ENCODE measurements around the gene PRDM16. TPM values are rescaled to one million over a fixed set of nuclear protein-coding genes. Genes with fewer than 3 reads are reported as not detected.

The PRDM16 gene
- total RNA-seq, 1 donor from 2014 or later: 6.7 TPM

GRCh38 chr1:3359756-3360440 is 290.9 kb downstream of the PRDM16 start:
- DNase-seq: no peak

GRCh38 chr1:3360646-3361257 is 291.7 kb downstream of the PRDM16 start:
- DNase-seq: no peak

DNA sequence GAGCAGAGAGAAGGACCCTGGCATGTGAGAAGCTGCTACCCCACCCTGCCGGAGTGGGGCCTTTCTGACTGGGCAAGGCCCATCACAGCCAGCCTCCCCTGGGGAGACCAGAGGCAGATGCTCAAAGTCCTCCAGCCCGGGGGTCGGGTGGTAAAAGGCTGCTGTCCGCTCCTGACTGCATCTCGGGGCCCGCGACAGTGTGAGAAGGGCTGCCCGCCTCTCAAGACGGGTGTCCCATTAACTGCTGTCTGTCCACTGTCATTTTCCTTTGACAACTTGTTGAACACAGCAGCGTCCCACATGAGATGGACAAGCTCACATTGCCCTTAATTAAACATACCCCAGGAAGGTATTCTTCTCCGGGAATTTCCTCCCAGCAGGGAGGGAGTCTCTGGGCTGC is 294.0 kb downstream of the PRDM16 start:
- DNase-seq: no peak

DNA sequence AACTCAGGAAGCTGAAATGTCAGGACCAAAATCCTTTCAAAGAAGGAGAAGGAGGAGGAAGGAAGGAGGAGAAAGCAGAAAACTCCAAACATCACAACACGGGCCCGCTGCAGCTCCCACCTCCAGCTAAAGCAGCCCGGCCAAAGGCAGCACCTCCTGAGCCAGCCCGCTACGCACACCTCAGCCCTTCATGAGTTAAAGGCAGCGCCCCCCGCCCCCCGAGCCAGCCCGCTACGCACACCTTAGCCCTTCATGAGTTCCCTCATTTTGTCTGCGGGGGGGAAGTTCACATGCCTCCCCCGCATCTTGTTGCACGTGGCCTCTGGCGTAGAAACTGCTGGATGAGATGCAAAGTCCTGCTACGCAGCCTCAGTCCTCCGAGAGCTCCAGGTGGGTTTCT is 294.8 kb downstream of the PRDM16 start:
- DNase-seq: no peak

DNA sequence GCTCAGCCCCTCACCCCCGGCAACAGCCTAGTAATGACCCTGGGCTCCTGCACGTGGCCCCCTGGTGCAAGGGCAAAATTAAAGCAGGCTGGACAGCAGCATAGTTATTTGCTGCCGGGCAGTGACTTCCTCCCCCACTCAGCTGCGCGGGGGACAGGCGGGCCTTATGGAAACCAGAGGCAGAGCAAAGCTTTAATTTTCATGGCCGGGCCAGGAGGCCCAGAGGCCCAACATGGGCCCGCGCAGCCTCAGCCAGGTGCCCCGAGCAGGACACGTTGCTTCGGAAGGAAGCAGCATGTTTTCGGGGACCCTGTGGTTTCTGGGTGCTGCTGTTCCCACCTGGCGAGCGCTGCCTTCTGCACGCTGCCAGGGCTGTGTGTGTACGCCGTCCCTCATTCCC is 295.5 kb downstream of the PRDM16 start:
- DNase-seq: no peak

DNA sequence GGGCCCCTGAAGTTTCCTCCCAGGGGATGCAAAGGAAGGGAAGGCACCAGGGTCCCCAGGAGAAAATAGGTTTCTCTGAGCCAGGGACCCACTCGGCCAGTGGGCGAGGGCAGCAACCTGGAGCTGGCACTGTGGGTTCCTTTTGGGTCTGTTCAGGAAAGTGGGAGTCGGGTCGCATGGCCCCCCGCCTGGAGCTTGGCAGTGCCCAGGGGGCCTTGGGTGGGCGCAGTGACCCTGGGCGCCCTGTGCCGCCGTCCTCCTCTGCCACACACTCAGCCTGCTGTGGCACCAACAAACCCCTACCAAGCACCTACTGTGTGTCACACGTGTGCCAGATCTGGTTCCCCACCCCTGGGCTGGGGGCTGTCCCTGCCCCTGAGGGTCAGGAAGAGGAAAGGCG is 296.0 kb downstream of the PRDM16 start:
- DNase-seq: no peak

GRCh38 chr1:3365523-3366125 is 296.6 kb downstream of the PRDM16 start:
- no peak for DNase-seq

DNA sequence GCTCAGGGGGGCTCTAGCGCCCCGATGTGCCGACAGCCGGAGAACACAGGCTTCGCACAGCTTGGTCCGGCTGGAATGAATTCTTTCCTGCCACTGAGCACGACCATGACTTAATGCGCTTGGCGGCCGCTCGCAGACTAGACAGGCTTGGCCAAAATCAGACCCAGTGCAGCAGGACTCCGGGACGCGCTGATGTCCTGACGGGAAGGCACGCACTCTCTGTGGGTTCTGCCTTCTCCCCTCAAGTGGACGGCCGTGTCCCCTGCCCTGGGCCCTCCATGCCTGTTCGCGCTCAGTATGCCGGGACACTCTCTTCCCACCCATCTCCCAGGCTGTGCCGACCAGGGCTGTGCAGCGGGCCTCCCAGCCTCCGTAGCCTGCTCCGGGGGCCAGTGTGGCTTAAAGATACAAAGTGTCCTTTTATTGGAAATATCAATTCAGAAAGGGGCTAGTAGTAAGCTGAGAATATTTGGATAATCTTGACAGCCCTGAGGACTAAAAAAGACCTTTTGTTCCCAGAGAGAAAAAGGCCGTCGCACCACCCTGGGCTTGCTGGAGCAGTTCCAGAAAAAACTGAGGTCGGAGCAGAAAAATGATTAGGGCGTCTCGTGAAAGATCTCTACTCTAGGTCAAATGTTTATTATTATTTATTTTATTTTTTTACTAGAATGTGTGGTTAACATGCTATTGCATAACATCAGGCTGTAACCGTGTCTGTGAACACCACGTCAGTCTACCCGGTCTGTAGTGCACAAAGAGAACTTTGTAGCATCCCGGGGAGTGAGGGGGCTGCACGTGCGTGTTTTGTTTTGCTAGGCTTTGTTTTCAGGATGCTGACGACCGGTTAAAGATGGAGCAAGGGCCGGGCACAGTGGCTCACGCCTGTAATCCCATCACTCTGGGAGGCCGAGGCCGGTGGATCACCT is 297.4 kb downstream of the PRDM16 start:
- DNase-seq: no peak

- DNase-seq: no peak
Measured at GRCh38 chr1:3367376-3367775, 298.4 kb downstream of the PRDM16 start.

DNA sequence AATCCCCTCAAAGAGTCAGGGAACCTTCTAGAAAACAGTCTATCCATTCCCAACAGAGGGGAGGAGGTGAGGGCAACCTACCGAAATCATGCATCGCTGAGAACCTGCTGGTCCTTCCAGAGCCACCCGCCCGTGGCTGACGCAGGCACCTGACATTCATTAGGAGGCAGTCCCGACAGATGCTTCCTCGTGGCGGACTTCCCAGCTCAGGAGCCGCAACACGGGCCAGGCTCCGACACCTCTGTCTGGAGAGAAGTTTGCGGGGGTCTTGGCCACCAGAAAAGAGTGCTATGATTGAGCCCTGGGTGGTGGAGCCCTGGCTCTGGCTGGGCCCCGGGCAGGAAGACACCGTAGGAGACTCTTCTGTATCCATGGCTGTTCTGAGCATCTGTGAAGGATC is 299.1 kb downstream of the PRDM16 start:
- no peak for DNase-seq

DNA sequence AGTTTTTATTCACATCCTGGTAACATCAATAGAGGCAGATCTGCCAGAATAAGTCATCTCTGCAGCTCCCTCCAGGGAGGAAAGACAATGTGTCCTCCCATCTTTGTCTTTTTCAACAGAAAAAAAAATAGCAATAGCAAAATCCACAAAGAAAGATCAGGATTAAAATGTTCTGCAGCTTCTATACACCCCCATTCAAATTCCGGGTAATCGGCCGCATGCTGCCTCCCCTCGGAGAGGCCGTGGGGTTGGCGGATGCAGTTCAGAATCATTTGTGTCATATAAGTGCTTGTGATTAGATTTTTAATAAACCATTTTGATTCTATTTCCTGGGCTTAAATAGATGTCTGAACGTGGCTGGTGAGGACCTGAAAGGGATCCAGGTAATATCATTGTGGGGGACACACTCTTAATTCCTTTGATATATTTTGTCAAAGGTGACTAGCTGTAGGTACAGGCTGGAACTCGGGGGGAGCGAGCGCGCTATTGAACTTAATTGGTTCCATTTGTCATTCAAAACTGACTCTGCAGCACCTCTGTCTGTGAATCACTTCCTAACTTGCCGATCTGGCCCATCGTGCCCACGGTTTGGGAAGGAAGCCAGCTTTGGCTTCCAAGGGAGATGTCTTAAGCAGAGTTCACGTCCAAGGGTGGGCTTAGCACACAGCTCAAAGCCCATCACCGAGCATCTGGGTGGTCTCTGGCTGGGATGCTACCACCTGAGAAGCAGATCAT is 299.9 kb downstream of the PRDM16 start:
- no peak for DNase-seq

DNA sequence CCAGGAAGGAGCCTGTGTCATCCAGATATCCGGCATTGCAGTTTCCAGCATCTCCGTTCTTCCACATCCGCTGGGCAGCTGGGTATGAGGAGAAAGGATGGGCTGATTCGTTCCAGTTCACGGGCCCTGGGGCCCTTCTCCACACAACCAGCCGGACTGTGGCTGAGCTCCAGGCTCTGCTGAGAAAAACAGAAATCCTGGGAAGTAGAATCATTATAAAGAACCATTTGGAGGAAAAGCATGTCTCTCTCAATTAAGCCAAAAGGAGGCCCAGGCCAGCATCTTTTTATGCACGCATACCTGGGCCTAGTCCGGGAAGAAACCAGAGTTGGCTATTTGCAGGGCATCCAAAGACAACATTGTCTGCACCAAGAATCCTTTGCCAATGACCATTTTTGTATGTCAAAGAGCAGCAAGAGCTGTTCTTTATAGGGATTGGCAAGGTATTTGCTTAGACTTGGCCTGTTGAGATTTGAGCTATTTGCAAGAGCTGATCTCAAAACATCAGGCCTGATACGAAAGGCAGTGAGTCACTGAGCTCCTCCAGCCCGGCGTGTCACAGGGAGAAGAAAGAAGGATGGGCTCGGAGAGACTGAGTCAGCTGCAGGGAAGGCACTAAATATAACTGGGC is 300.6 kb downstream of the PRDM16 start:
- DNase-seq: peak; percentile 47

GRCh38 chr1:3370856-3371703 is 302.1 kb downstream of the PRDM16 start:
- no peak for DNase-seq

GRCh38 chr1:3372317-3372716 is 303.3 kb downstream of the PRDM16 start:
- DNase-seq: no peak

DNA sequence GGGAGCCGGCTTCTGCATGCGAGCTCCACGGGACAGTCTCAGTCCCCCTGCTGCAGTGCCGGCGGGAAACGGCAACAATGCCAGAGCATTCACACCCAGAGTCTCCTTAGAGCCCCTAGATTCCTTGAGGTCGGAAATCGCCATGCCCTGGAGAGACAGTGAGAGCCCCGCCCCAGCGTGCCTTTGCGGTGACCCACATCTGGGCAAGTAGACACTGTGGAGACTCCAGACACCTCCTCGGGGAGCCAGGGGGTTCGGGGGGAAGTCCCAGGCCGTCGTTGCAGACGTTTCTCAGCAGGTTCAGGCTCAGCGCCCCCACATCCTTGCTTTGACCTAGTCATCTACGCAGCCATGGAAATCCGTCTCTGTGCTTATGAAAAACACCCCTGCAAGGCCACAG is 304.2 kb downstream of the PRDM16 start:
- DNase-seq: no peak

DNA sequence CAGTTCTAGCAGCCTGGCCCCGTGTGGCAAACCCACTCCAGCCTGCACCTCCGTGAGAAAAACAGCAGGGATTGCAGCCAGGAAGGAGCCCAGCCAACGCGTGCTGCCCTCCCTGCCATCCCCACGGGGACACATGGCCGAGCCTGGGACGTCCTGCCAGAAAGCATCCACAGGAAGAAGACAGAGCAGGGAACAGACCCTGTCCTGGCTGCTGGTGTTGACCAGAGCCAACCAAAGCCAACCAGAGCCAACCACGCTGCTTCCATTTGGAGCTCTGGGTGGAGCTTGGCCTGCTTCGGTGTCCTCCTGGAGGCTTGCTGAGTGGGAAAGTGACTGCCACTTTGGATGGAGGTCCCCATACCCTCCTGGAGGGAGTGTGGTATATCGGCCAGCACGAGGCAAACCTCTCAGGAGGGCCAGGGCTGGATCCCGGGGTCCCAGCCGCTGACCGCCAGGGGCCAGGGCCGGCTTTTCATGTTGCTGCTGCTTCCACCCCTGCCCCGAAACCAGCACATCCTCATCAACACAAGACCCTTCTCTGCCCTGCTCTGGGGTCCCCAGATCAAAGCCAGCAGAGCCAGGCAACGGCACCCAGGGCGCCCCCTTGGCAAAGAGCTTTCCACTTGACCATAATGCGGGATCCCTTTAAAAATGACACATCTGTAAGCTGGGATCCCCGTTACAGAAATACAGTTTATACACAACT is 304.9 kb downstream of the PRDM16 start:
- DNase-seq: no peak

- no peak for DNase-seq
Measured at GRCh38 chr1:3375245-3375644, 306.2 kb downstream of the PRDM16 start.

GRCh38 chr1:3377166-3377565 is 308.2 kb downstream of the PRDM16 start:
- no peak for DNase-seq

DNA sequence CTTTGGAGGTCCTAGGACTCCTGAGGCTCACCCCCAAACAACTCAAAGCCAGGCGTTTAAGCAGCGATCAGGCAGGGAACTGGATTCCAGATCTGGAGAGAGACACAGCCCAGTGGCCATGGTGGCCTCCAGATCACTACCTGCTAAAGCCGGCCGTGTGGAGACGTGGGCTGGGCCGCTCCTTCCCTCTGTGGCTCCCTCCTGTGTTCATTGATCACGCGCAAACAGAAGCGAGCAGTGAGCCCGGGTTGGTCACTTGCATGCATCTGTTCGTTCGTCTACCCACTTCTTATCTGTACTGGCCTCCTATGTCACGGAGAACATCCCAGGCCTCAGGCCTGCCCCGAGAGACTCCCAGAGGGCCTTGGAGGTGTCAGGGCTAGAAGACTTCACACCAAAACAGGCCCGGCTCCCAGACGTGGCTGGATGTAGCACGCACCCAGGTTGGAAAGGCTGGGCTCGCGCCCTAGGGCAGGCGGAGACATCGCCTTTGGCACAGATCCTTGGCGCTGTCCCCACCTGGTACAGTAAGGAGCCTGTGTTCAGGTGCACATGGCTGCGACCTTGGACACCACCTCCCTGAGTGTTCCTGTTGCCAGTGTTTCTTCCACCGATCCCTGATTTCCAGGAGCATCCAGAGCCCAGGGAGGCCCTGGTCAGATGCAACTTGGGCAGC is 308.7 kb downstream of the PRDM16 start:
- DNase-seq: no peak

Measured in occipital lobe (tissue), 2 donors.